GM06990 (cell line): Measurements from ENCODE around the gene TTC28.
"Not testable (repeated sequence)": the region's sequence is repeated elsewhere in the genome, so short reads cannot be mapped to it uniquely, and the experiment has no call there.

Experiments
- DNase-seq: peaks from one replicate; pipeline ENCODE4 v3.0.0-alpha.2; 2011; ENCODE audit not compliant: insufficient read length; ENCODE audit errors: extremely low read depth
- H3K27me3 ChIP-seq: replicated peaks from 2 replicates; pipeline ENCODE4 v1.6.0; 2011; ENCODE audit warnings: low read length; ENCODE audit not compliant: control insufficient read depth, insufficient read depth
- H3K36me3 ChIP-seq: 2 replicates; pipeline ENCODE4 v1.5.1; 2011; ENCODE audit warnings: low read length; ENCODE audit not compliant: control insufficient read depth, insufficient read depth
- H3K4me3 ChIP-seq: replicated peaks from 2 replicates; pipeline ENCODE4 v1.5.1; 2011; ENCODE audit warnings: low read depth, mild to moderate bottlenecking, control low read depth, low read length
- TF ChIP-seq, protein P1 (sequence below): IDR thresholded peaks from 2 replicates; pipeline ENCODE4 v1.5.1; 2011; ENCODE audit warnings: low read length, control low read depth, mild to moderate bottlenecking, inconsistent platforms; ENCODE audit not compliant: insufficient read depth, poor library complexity, severe bottlenecking

The TTC28 gene

DNA sequence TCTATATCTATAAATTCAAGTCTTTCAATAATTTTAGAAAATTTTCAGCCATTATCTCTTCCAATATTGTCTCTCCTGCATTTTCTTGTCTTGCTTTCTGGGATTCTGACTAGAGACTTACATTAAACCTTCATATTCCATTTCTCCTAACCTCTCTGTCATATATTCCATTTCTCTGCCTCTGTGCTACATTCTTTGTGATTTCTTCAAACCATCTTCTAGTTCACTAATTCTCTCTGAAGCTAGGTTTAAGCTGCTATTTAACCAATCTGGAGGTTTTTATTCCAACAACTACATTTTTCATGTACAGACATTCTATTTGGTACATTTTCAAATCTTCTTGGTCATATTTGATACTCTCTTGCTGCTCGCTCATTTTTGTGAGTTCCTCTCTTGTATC lies 122.5 kb downstream of the TTC28 start:
- no peaks in the 10 kb centered on the region for H3K27me3 ChIP-seq
- H3K4me3 ChIP-seq: no peak overlapping the region
- TF ChIP-seq, protein P1, sequence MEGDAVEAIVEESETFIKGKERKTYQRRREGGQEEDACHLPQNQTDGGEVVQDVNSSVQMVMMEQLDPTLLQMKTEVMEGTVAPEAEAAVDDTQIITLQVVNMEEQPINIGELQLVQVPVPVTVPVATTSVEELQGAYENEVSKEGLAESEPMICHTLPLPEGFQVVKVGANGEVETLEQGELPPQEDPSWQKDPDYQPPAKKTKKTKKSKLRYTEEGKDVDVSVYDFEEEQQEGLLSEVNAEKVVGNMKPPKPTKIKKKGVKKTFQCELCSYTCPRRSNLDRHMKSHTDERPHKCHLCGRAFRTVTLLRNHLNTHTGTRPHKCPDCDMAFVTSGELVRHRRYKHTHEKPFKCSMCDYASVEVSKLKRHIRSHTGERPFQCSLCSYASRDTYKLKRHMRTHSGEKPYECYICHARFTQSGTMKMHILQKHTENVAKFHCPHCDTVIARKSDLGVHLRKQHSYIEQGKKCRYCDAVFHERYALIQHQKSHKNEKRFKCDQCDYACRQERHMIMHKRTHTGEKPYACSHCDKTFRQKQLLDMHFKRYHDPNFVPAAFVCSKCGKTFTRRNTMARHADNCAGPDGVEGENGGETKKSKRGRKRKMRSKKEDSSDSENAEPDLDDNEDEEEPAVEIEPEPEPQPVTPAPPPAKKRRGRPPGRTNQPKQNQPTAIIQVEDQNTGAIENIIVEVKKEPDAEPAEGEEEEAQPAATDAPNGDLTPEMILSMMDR: no peak
- no peaks in the 10 kb centered on the region for H3K36me3 ChIP-seq
- DNase-seq: no peak

DNA sequence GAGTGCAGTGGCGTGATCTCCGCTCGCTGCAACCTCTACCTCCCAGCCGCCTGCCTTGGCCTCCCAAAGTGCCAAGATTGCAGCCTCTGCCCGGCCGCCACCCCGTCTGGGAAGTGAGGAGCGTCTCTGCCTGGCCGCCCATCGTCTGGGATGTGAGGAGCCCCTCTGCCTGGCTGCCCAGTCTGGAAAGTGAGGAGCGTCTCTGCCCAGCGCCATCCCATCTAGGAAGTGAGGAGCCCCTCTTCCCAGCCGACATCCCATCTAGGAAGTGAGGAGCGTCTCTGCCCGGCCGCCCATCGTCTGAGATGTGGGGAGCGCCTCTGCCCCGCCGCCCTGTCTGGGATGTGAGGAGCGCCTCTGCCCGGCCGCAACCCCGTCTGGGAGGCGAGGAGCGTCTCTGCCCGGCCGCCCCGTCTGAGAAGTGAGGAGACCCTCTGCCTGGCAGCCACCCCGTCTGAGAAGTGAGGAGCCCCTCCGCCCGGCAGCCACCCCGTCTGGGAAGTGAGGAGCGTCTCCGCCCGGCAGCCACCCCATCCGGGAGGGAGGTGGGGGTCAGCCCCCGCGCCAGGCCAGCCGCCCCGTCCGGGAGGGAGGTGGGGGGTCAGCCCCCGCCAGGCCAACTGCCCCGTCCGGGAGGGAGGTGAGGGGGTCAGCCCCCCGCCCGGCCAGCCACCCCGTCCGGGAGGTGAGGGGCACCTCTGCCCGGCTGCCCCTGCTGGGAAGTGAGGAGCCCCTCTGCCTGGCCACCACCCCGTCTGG lies 126.4 kb downstream of the TTC28 start:
- DNase-seq, H3K4me3 ChIP-seq, H3K36me3 ChIP-seq, H3K27me3 ChIP-seq: not testable (repeated sequence)

DNA sequence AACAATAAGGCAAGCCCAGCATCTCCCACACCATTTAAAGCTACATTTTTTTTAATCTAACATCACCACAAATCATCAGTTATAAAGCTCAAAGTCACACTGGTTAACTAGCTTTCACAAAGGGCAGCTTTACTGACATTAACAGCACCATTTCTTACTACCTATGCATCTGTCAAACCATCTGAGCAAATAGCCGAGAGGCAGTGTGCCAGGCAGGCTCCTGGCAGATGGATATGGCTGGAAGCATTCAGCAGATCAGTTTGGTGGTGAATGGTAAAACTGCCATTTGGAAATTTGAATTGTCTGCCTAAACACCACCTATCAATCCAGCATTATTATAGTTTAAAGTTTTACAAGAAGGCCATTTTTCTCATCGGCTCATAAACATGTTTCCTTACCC lies 131.2 kb downstream of the TTC28 start:
- TF ChIP-seq, protein P1: no peak
- Histone ChIP-seq H3K36me3 (no peaks in the 10 kb centered on the region), H3K27me3 (no peaks in the 10 kb centered on the region), H3K4me3 (no peak overlapping the region)
- DNase-seq: no peak

DNA sequence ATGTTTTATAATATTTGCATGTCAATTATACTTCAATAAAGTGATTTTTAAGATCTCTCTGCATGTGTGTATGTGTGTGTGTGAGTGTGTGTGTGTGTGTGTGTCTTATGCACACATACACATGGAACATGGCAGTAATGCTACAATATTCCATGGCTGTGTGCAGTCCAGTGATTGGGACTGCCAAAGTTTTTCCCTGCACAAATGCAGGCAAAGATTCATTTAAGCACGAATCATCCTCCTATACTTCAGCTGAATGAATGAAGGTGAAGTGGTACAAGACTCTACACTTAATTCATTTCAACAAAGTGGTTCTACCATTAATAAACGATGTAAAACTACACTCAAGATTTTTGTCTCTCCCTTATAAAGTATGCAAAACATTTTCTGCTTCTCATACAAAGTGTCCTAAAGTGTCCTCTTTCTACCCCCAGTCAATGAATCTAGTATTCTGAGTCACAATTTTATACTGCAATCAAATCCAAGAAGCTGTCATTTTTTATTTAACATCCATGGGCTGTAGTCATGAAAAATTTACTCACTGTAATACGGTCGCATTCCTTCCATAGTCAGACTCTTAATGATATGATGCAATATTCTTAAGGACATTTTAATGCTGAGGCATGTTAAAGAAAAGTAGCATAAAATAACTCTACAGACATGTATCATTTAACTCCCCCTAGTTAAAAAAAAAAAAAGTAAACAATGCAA lies 132.4 kb downstream of the TTC28 start:
- H3K27me3 ChIP-seq: no peaks in the 10 kb centered on the region
- DNase-seq: no peak
- TF ChIP-seq, protein P1: no peak
- H3K4me3 ChIP-seq: no peak overlapping the region
- no peaks in the 10 kb centered on the region for H3K36me3 ChIP-seq

DNA sequence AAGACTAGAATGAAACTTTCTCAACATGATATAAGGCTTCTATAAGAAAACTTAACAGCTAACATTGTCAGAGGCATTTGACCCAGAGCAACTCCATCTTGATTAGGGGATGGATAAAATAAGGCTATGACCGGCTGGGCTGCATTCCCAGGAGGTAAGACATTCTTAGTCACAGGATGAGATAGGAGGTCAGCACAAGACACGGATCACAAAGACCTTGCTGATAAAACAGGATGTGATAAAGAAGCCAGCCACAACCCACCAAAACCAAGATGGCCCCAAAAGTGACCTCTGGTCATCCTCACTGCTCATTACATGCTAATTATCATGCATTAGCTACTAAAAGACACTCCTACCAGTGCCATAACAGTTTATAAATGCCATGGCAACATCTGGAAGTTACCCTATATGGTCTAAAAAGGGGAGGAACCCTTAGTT lies 135.2 kb downstream of the TTC28 start:
- Histone ChIP-seq H3K27me3 (no peaks in the 10 kb centered on the region), H3K4me3 (no peak overlapping the region), H3K36me3 (no peaks in the 10 kb centered on the region)
- TF ChIP-seq, protein P1: no peak
- DNase-seq: no peak

DNA sequence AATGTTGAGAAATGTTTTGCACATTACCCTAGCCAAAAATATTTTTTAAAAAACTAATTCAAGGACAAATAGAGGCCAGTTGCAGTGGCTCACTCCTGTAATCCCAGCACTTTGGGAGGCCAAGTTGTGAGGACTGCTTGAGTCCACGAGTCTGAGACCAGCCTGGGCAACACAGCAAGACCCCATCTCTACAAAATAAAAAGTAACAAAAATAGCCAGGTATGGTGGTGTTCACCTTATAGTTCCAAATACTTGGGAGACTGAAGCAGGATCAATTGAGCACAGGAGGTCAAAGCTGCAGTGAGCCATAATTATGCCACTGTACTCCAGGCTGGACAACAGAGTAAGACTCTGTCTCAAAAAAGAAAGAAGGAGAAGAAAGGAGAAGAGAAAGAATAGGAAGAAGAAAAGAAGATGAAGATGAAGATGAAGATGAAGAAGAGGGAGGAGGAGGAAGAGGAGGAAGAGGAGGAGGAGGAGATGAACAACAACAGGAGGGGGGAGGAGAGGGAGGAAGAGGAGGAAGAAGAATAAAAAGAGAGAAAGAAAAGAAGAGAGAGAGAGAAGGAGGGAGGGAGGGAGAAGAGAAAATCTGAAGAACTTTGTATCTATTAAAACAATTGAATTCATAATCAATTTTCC lies 136.5 kb downstream of the TTC28 start:
- H3K27me3 ChIP-seq: no peaks in the 10 kb centered on the region
- TF ChIP-seq, protein P1: no peak
- DNase-seq: no peak
- no peaks in the 10 kb centered on the region for H3K36me3 ChIP-seq
- no peak overlapping the region for H3K4me3 ChIP-seq
